ENCODE measurements around the gene SLC7A5. TPM values are rescaled to one million over a fixed set of nuclear protein-coding genes. Genes with fewer than 3 reads are reported as not detected.

SLC7A5 gene
- total and polyA plus RNA-seq, 2 of the 13 experiments (the other 11 are each of a cell fraction or from before 2014, with no cell fraction given), result 79.6 to 155 TPM

DNA sequence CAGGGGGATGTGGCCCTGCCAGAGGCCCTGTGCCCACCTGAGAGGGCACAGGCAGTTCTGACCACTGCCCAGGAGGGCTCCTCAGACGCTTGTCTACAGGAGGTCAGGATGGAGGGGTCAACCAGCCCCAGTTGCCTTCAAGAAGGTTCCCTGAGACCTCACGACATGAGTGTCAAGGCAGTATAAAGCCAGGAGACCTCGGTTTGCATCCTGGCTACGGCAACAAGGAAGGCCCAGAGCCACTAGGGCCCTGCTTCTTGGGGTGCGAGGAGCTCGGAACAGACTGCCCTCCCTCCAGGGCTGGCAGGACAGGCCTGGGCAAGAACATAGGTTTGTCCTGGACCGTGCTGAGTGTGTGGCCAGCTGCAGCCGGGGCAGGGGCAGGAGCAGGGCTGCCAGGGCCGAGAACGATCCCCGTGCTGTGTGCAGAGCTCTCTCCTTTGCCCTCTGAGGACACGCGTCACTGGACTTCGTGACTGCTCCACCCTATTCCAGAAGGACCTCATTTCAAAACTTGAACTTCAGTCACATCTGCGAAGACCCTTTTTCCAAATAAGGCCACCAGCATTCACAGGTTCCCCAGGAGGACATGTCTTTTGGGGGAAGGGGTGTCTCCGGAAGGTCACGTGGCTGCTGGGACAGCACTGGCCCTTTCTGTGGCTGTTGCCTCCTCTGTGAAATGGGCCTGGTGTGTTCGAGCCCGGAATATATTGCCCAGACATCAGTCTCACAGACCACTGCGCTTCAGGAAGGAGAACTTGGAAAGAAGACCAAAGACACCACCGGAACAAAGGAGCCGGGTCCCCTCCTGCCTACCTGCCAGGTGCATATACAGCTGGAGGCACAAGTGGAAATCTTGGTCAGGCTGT is 27.7 kb downstream of the SLC7A5 start (continued):
- TF ChIP-seq WIZ (CRISPR knock-in tag; IDR thresholded peaks at IDR 0.05) (no peak), TMF1 (CRISPR knock-in tag; IDR thresholded peaks at IDR 0.05; ENCODE audit: low read depth) (peak; percentile 51; the same call in 1 of the 2 replicates), NFIB (CRISPR knock-in tag; IDR thresholded peaks at IDR 0.05; ENCODE audit: borderline replicate concordance) (0 out of 2 replicates have a peak, but pooled peaks have one; percentile 8), GPN1 (CRISPR knock-in tag; IDR thresholded peaks at IDR 0.05; ENCODE audit: borderline replicate concordance) (0 out of 2 replicates have a peak, but pooled peaks have one; percentile 58), SP4 (CRISPR knock-in tag; IDR thresholded peaks at IDR 0.05) (0 out of 2 replicates have a peak, but pooled peaks have one; percentile 51), ZNF30 (CRISPR knock-in tag; IDR thresholded peaks at IDR 0.05) (no peak), ZFY (CRISPR knock-in tag; IDR thresholded peaks at IDR 0.05) (no peak), FOSL1 (CRISPR knock-in tag; IDR thresholded peaks at IDR 0.05; ENCODE audit: borderline replicate concordance) (no peak), AGO2 (optimal IDR thresholded peaks at IDR 0.05; ENCODE audit: low read depth, low read length) (peak; percentile 36), ZNF567 (CRISPR knock-in tag; IDR thresholded peaks at IDR 0.05; ENCODE audit: borderline replicate concordance) (0 out of 2 replicates have a peak, but pooled peaks have one; percentile 37), PCBP2 (optimal IDR thresholded peaks at IDR 0.05; ENCODE audit: low read depth, low read length, poor library complexity, severe bottlenecking) (no peak), MED13 (CRISPR knock-in tag; IDR thresholded peaks at IDR 0.05) (no peak), ZNF687 (CRISPR knock-in tag; IDR thresholded peaks at IDR 0.05) (no peak), ZMYM2 (CRISPR knock-in tag; IDR thresholded peaks at IDR 0.05) (no peak), ZNF737 (CRISPR knock-in tag; IDR thresholded peaks at IDR 0.05; ENCODE audit: borderline replicate concordance) (peak; percentile 73; the same call in 1 of the 2 replicates), SNAPC2 (CRISPR knock-in tag; IDR thresholded peaks at IDR 0.05) (peak; percentile 57; the same call in 1 of the 2 replicates), PAWR (CRISPR knock-in tag; IDR thresholded peaks at IDR 0.05; ENCODE audit: borderline replicate concordance) (peak; percentile 28; the same call in 1 of the 2 replicates), ZFP41 (CRISPR knock-in tag; IDR thresholded peaks at IDR 0.05; ENCODE audit: borderline replicate concordance) (no peak), TAF1 (CRISPR knock-in tag; IDR thresholded peaks at IDR 0.05) (no peak)
- TF ChIP-seq, protein P1, sequence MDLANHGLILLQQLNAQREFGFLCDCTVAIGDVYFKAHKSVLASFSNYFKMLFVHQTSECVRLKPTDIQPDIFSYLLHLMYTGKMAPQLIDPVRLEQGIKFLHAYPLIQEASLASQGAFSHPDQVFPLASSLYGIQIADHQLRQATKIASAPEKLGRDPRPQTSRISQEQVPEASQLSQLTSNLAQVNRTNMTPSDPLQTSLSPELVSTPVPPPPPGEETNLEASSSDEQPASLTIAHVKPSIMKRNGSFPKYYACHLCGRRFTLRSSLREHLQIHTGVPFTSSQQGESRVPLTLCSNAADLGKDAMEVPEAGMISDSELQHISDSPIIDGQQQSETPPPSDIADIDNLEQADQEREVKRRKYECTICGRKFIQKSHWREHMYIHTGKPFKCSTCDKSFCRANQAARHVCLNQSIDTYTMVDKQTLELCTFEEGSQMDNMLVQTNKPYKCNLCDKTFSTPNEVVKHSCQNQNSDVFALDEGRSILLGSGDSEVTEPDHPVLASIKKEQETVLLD (CRISPR knock-in tag; IDR thresholded peaks at IDR 0.05; ENCODE audit: low read depth), result no peak
- TF ChIP-seq, protein P2, sequence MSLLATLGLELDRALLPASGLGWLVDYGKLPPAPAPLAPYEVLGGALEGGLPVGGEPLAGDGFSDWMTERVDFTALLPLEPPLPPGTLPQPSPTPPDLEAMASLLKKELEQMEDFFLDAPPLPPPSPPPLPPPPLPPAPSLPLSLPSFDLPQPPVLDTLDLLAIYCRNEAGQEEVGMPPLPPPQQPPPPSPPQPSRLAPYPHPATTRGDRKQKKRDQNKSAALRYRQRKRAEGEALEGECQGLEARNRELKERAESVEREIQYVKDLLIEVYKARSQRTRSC (CRISPR knock-in tag; IDR thresholded peaks at IDR 0.05; ENCODE audit: low read depth), result no peak
- TF ChIP-seq, protein P3, sequence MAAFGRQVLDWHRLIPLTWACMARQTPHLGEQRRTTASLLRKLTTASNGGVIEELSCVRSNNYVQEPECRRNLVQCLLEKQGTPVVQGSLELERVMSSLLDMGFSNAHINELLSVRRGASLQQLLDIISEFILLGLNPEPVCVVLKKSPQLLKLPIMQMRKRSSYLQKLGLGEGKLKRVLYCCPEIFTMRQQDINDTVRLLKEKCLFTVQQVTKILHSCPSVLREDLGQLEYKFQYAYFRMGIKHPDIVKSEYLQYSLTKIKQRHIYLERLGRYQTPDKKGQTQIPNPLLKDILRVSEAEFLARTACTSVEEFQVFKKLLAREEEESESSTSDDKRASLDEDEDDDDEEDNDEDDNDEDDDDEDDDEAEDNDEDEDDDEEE (CRISPR knock-in tag; IDR thresholded peaks at IDR 0.05), result 0 out of 2 replicates have a peak, but pooled peaks have one; percentile 53
